ENCODE measurements around the gene EIF3A.

DNA sequence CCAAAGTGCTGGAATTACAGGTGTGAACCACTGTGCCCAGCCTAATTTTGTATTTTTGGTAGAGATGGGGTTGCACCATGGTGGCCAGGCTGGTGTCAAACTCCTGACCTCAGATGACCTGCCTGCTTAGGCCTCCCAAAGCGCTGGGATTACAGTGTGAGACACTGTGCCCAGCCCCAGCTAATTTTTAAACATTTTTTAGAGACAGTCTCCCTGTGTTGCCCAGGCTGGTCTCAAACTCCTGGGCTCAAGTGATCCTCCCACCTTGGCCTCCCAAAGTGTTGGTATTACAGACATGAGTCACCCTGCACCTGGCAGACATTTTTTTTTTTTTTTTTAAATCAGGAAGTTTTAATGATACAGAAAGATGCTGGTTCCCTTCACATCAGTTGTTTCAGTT lies 38.8 kb upstream of the EIF3A start:
- TF ChIP-seq POLR2A (IDR thresholded peaks at IDR 0.05; ENCODE audit: low read depth): no peak
- TF ChIP-seq, protein P1, sequence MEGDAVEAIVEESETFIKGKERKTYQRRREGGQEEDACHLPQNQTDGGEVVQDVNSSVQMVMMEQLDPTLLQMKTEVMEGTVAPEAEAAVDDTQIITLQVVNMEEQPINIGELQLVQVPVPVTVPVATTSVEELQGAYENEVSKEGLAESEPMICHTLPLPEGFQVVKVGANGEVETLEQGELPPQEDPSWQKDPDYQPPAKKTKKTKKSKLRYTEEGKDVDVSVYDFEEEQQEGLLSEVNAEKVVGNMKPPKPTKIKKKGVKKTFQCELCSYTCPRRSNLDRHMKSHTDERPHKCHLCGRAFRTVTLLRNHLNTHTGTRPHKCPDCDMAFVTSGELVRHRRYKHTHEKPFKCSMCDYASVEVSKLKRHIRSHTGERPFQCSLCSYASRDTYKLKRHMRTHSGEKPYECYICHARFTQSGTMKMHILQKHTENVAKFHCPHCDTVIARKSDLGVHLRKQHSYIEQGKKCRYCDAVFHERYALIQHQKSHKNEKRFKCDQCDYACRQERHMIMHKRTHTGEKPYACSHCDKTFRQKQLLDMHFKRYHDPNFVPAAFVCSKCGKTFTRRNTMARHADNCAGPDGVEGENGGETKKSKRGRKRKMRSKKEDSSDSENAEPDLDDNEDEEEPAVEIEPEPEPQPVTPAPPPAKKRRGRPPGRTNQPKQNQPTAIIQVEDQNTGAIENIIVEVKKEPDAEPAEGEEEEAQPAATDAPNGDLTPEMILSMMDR (IDR thresholded peaks at IDR 0.05): no peak
- TF ChIP-seq POLR2AphosphoS5 (IDR thresholded peaks at IDR 0.05): no peak
- TF ChIP-seq EP300 (IDR thresholded peaks at IDR 0.05): no peak

Measured in esophagus muscularis mucosa (tissue), 4 donors.